Activated T-helper 17 cell treated with anti-CD3 and anti-CD28 coated beads, Interleukin-2, amount 50 U/mL, for 72 hours (primary cell): ENCODE measurements around the gene CELA3B. TPM values are rescaled to one million over a fixed set of nuclear protein-coding genes. Genes with fewer than 3 reads are reported as not detected.
A peak's percentile ranks its signal among the peaks of the same experiment; 100 is the strongest.
"Not testable (repeated sequence)": the region's sequence is repeated elsewhere in the genome, so short reads cannot be mapped to it uniquely, and the experiment has no call there.

Experiments used
- ATAC-seq: fragments of 150-1000 bp; cut with Tn5 transposase; replicated peaks from 2 replicates; pipeline ENCODE4 v1.10.0; 2021; ENCODE audit warnings: mild to moderate bottlenecking, moderate library complexity
- H3K27ac Mint-ChIP-seq: one replicate; pipeline ENCODE4 v1.8.0; 2022; ENCODE audit warnings: mixed read lengths
- H3K27me3 Mint-ChIP-seq: one replicate; pipeline ENCODE4 v1.8.0; 2022; ENCODE audit warnings: mixed read lengths
- H3K36me3 Mint-ChIP-seq: one replicate; pipeline ENCODE4 v1.8.0; 2022; ENCODE audit warnings: low read depth, mild to moderate bottlenecking, mixed read lengths
- H3K4me1 Mint-ChIP-seq: one replicate; pipeline ENCODE4 v1.8.0; 2022; ENCODE audit warnings: mixed read lengths
- H3K4me3 Mint-ChIP-seq: one replicate; pipeline ENCODE4 v1.8.0; 2022; ENCODE audit warnings: mild to moderate bottlenecking, mixed read lengths
- H3K9me3 Mint-ChIP-seq: one replicate; pipeline ENCODE4 v1.8.0; 2022; ENCODE audit warnings: mixed read lengths
- total RNA-seq, 2 donors: library from RNA; stranded (reverse); gene quantifications; one replicate each; pipeline ENCODE4 v1.2.3, GENCODE V29; 2022

Gene CELA3B
- not detected for total RNA-seq

DNA sequence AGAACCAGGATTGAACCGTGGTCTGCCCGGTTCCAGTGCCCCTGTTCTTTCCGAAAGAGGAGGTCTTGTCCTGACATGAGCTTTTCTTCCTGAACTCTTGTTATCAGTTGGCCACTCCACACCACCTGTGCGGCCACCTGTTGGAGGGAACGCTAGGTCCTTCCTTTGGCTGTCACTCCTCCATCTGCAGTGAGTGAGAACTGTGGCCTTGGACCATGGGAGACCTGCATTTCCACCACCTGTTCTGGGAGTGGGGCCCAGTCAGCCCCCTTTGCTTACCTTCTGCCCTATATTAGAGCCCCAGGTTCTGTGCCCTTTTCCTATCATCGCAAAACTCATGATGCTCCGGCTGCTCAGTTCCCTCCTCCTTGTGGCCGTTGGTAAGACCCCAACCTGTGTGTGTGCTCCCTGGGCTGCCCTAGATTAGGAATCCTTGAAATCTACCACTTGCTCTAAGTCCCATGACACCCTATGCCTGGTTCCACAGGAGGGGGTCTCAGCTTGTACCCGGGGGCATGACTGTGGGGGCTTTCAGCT lies at the start of gene CELA3B:
Gene CELA3B (plus strand): TSS at position 320 of the 537 bp plus-strand sequence. CDS start 18 bp downstream, at position 338.
- not testable (repeated sequence) for H3K27me3 Mint-ChIP-seq, H3K4me3 Mint-ChIP-seq, H3K36me3 Mint-ChIP-seq, H3K4me1 Mint-ChIP-seq, H3K27ac Mint-ChIP-seq, H3K9me3 Mint-ChIP-seq, ATAC-seq

DNA sequence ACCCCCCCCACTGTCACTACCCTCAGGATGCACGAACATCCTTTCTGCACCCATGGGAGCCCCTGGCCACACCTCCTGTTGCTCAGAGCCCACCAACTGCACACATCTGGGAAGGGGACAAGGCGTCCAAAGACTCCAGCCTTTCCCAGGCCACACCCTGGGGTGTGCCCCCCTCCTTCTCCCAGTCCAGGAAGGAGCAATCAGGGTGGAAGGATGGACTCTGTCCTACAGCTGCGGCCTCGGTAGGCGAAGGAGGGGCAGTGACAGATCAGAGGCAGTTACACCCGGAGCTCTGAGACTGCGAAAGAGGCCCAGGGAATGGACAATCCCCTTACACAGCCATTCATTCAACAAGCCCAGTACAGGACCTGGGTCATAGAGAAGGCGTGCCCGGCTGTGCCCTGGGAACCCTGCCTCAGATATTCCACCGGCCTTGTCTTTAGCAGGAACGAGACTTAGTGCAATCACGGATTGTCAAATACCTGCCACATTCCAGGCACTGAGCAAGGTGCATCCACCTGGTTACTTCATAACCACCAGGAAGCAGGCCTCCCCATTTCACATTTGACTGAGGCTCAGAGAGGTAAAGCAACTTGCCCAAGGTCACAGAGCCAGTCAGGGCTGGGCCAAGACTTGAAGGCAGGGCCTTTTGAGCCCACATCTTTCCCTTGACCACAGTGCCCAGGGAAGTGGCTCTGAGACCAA lies 49.1 kb upstream of the CELA3B start:
- no peak overlapping the region for H3K27ac Mint-ChIP-seq
- no peaks in the 10 kb centered on the region for H3K9me3 Mint-ChIP-seq
- no peaks in the 10 kb centered on the region for H3K4me1 Mint-ChIP-seq
- peaks cover 3% of the 10 kb centered on the region for H3K27me3 Mint-ChIP-seq
- H3K4me3 Mint-ChIP-seq: no peak overlapping the region
- no peak for ATAC-seq
- no peaks in the 10 kb centered on the region for H3K36me3 Mint-ChIP-seq

DNA sequence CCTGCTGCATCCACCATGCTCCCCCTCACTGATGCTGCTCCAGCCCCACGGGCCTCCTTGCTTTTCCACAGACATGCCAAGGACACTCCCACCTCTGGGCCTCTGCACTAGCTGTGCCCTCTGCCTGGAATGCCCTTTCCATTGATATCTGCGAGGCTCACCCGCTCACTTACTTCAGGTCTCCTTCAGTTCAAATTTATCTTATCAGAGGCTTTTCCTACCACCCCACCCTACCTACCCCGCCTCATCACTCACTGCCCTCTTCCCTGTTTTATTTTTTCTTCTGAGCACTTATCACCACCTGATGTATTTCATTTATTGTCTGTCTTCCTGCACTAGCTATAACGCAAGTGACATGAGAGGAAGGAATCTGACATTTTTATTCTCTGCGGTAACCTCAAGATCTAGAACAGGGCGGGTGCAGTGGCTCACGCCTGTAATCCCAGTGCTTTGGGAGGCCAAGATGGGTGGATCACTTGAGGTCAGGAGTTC lies 46.7 kb upstream of the CELA3B start:
- Mint-ChIP-seq H3K4me1 (no peaks in the 10 kb centered on the region), H3K4me3 (no peak overlapping the region), H3K36me3 (no peaks in the 10 kb centered on the region), H3K9me3 (no peaks in the 10 kb centered on the region), H3K27me3 (peaks cover 3% of the 10 kb centered on the region), H3K27ac (no peak overlapping the region)
- ATAC-seq: no peak

GRCh38 chr1:21930629-21931170 lies 46.1 kb upstream of the CELA3B start:
- ATAC-seq: no peak
- H3K9me3 Mint-ChIP-seq: no peaks in the 10 kb centered on the region
- no peak overlapping the region for H3K4me3 Mint-ChIP-seq
- H3K36me3 Mint-ChIP-seq: no peaks in the 10 kb centered on the region
- no peak overlapping the region for H3K27ac Mint-ChIP-seq
- peaks cover 3% of the 10 kb centered on the region for H3K27me3 Mint-ChIP-seq
- no peaks in the 10 kb centered on the region for H3K4me1 Mint-ChIP-seq

- H3K9me3 Mint-ChIP-seq: no peaks in the 10 kb centered on the region
- H3K36me3 Mint-ChIP-seq: no peaks in the 10 kb centered on the region
- H3K4me1 Mint-ChIP-seq: no peaks in the 10 kb centered on the region
- H3K27me3 Mint-ChIP-seq: peaks cover 3% of the 10 kb centered on the region
- no peak for ATAC-seq
- no peak overlapping the region for H3K4me3 Mint-ChIP-seq
- no peak overlapping the region for H3K27ac Mint-ChIP-seq
These were observed 45.4 kb upstream of the CELA3B start for GRCh38 chr1:21931171-21932093.

- H3K9me3 Mint-ChIP-seq: no peaks in the 10 kb centered on the region
- no peak overlapping the region for H3K4me3 Mint-ChIP-seq
- H3K27ac Mint-ChIP-seq: no peak overlapping the region
- H3K4me1 Mint-ChIP-seq: no peaks in the 10 kb centered on the region
- H3K36me3 Mint-ChIP-seq: no peaks in the 10 kb centered on the region
- H3K27me3 Mint-ChIP-seq: peaks cover 3% of the 10 kb centered on the region
- ATAC-seq: no peak
These were observed 44.7 kb upstream of the CELA3B start for GRCh38 chr1:21932127-21932526.

GRCh38 chr1:21933397-21934248 lies 43.2 kb upstream of the CELA3B start:
- Mint-ChIP-seq H3K36me3 (no peaks in the 10 kb centered on the region), H3K27me3 (peaks cover 12% of the 10 kb centered on the region), H3K4me3 (no peak overlapping the region), H3K9me3 (no peaks in the 10 kb centered on the region), H3K27ac (no peak overlapping the region), H3K4me1 (peaks cover 5% of the 10 kb centered on the region)
- no peak for ATAC-seq

- Mint-ChIP-seq H3K27me3 (peaks cover 9% of the 10 kb centered on the region), H3K36me3 (no peaks in the 10 kb centered on the region), H3K9me3 (no peaks in the 10 kb centered on the region), H3K4me3 (peak overlapping the region; percentile 61), H3K27ac (no peak overlapping the region), H3K4me1 (peaks cover 5% of the 10 kb centered on the region)
- ATAC-seq: no peak
These were observed 41.4 kb upstream of the CELA3B start for GRCh38 chr1:21935393-21935804.

DNA sequence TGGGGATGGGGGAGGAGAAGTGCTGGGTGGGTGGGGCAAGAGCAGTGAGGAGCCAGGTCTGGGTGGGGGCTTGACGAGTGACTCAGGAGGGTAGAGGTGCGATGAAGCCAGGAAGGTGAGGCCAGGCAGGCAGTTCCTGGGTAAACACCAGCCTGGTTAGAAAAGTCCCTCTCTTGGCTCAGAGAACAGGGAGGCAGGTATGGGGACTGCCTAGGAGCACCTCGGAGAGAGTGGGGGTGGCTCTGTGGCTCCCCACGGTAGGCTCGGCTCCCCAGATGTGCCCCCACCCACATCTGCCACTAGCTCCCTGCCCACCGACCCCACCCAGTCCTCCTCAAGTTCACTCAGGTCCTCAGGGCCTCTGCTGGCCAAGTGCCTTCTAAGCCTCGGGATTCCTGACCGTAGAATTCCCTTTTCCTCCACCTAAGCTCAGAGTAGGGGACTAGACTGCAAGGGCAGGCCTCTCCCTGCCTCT lies 40.9 kb upstream of the CELA3B start:
- Mint-ChIP-seq H3K27me3 (peaks cover 9% of the 10 kb centered on the region), H3K4me3 (peak overlapping the region; percentile 61), H3K4me1 (peaks cover 5% of the 10 kb centered on the region), H3K36me3 (no peaks in the 10 kb centered on the region), H3K9me3 (no peaks in the 10 kb centered on the region), H3K27ac (no peak overlapping the region)
- no peak for ATAC-seq

DNA sequence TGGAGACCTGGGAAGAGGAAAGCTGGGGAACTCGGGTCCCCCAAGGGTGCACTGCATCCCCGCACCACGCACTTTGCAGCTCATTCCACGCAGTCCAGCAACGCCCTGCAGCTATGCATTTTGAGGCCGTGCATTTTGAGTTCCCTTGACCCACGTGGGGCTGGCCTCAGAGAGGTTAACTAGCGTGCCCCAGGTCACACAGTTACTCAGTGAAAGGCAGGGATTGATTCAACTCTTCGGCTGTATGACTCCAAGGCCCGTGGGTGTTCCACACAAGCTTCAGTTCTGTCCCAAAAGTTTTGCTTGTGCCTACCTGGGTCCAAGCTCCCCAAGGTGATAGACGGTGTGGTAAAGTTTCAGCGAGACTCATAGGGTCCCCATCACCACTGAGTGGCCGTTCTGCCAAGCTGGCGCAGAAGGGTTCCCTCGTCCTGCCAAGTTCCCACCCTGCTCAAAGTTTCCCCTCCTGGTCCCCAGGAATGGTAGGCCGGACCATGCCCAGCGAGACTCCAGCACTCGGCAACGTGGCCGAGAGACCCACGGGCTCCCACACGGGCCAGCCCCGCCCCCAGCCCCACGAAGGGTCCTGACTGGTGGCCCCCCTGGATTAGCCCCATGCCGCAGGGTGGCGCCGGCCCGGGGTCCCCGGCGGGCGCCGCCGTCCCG lies 40.3 kb upstream of the CELA3B start:
- no peaks in the 10 kb centered on the region for H3K9me3 Mint-ChIP-seq
- no peak overlapping the region for H3K27ac Mint-ChIP-seq
- peaks cover 9% of the 10 kb centered on the region for H3K27me3 Mint-ChIP-seq

GRCh38 chr1:21937034-21937371 lies 39.8 kb upstream of the CELA3B start, which contains the start of gene HSPG2:
Gene HSPG2, minus strand, starts transcription at chr1:21937310. Its CDS starts 93 bp downstream, at chr1:21937217.
- Mint-ChIP-seq H3K4me3 (peak within 1 kb of the TSS; percentile 70), H3K9me3 (no peaks in the 10 kb centered on the region), H3K27ac (peak within 1 kb of the TSS; percentile 56), H3K4me1 (peaks cover 5% of the 10 kb centered on the region), H3K36me3 (no peaks in the 10 kb centered on the region), H3K27me3 (peaks cover 9% of the 10 kb centered on the region)
- ATAC-seq: no peak

More for the DNA sequence above, 40.3 kb upstream of the CELA3B start:
- peak; percentile 78 for ATAC-seq
- Mint-ChIP-seq H3K4me1 (peaks cover 5% of the 10 kb centered on the region), H3K36me3 (no peaks in the 10 kb centered on the region), H3K4me3 (peak overlapping the region; percentile 61)

DNA sequence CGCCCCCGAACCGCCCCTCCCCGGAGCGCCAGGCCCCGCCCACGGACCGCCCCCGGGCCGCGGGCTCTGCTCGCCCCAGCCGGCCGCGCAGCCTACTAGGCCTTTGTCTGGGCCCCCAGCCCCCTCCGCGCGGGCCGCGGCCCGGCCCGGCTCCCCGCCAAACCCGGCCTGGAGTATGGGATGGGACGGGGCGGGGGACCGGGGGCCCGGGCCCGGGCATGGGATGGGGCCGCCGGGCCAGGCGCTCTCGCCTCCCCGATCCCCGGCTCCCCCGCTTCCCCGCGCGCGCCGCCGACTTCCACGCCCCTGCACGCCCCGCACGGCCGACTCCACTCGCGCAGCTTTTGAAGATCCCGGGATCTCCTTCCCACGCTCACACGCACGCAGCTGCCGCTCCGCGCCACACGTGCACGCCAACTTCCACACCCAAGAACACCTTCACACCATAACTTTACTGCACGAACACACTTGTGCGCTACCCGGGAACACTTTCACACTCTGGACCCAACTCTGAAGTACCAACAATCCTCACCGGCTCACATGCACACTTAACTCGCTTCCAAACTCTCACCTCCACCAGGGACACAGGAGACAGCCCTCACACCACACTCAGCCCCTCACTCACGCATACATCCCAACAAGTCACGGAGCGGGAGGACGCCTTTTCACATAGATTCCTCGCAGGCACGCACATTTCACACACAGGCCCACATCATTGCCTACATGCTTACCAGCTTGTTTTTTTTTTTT lies 39.3 kb upstream of the CELA3B start:
- Mint-ChIP-seq H3K9me3 (no peaks in the 10 kb centered on the region), H3K27me3 (peaks cover 9% of the 10 kb centered on the region), H3K27ac (peak overlapping the region; percentile 56), H3K36me3 (no peaks in the 10 kb centered on the region), H3K4me1 (peaks cover 5% of the 10 kb centered on the region), H3K4me3 (peak overlapping the region; percentile 70)
- peak; percentile 75 for ATAC-seq
